OCI-LY3 (cell line): Measurements from ENCODE around the gene VAV2.

Source experiments
- CTCF ChIP-seq: fragments of 200-600, 300-600 bp; sonication (generic); IDR thresholded peaks from 2 replicates; pipeline ENCODE4 v1.5.1; 2014; ENCODE audit warnings: antibody characterized with exemption, low read length, low read depth
- EZH2phosphoT487 ChIP-seq: fragments of 200-600 bp; shearing (Covaris generic); IDR thresholded peaks from 2 replicates; pipeline ENCODE4 v1.6.1; 2018; ENCODE audit warnings: antibody characterized with exemption, mixed run types, low read depth

GRCh38 chr9:133791069-133791468 is 201.1 kb downstream of the VAV2 start:
- TF ChIP-seq CTCF (no peak), EZH2phosphoT487 (no peak)
